H1 (cell line): Measurements from ENCODE around the gene CCIN. TPM values are rescaled to one million over a fixed set of nuclear protein-coding genes. Genes with fewer than 3 reads are reported as not detected.
A peak's percentile ranks its signal among the peaks of the same experiment; 100 is the strongest.

ENCODE experiments used
- CTCF ChIA-PET: fragments of 300-600 bp; sonication (Branson Sonifier 250); formaldehyde crosslinking; loops from one replicate; lab custom pipeline; 2021; ENCODE audit not compliant: partially characterized antibody; lab: Charles Lee
- POLR2A ChIA-PET: fragments of 300-600 bp; sonication (Branson Sonifier 250); formaldehyde crosslinking; loops from one replicate; lab custom pipeline; 2021; ENCODE audit warnings: inconsistent platforms; ENCODE audit not compliant: partially characterized antibody; lab: Charles Lee
- DNase-seq, 2 experiments: peaks; one replicate each; pipeline versions ENCODE4 v3.0.0 to v3.0.0-alpha.2; 2010 to 2022; ENCODE audit warnings: low spot score in 2 of 2, low read depth in 1 of 2, mixed read lengths in 1 of 2
- FAIRE-seq: peaks from 2 replicates; lab custom pipeline; 2011; peaks lifted over from hg19 to GRCh38; lab: Jason Lieb, UNC
- H2AFZ ChIP-seq: 2 replicates; pipeline ENCODE4 v1.8.1; 2012; ENCODE audit warnings: low read length, inconsistent platforms
- H2AK5ac ChIP-seq: 2 replicates; pipeline ENCODE4 v1.6.1; 2013; ENCODE audit warnings: low read depth, low read length
- H2BK120ac ChIP-seq: replicated peaks from 2 replicates; pipeline ENCODE3; 2013; ENCODE audit warnings: low read depth, low read length, inconsistent platforms
- H2BK12ac ChIP-seq: 2 replicates; pipeline ENCODE4 v1.6.1; 2013; ENCODE audit warnings: low read depth, low read length
- H2BK15ac ChIP-seq: 2 replicates; pipeline ENCODE4 v1.6.1; 2013; ENCODE audit warnings: low read length
- H2BK20ac ChIP-seq: 2 replicates; pipeline ENCODE4 v1.6.1; 2013; ENCODE audit warnings: low read length
- H2BK5ac ChIP-seq: 2 replicates; pipeline ENCODE4 v1.6.1; 2013; ENCODE audit warnings: low read depth, low read length
- H3K14ac ChIP-seq: 2 replicates; pipeline ENCODE4 v1.6.1; 2013; ENCODE audit warnings: inconsistent platforms; ENCODE audit not compliant: insufficient read length
- H3K18ac ChIP-seq: 2 replicates; pipeline ENCODE4 v1.6.1; 2013; ENCODE audit warnings: low read length; ENCODE audit errors: extremely low read depth
- H3K23ac ChIP-seq: 2 replicates; pipeline ENCODE4 v1.6.1; 2013; ENCODE audit warnings: inconsistent platforms; ENCODE audit not compliant: insufficient read length
- H3K23me2 ChIP-seq: 2 replicates; pipeline ENCODE4 v1.6.1; 2013; ENCODE audit warnings: low read depth, low read length
- H3K27ac ChIP-seq: 2 replicates; pipeline ENCODE4 v1.6.1; 2011; ENCODE audit warnings: low read depth, low read length, inconsistent platforms
- H3K27me3 ChIP-seq, 4 experiments: replicated peaks in 1 of 4; 1 replicate in 1 of 4; 2 replicates in 3 of 4; pipeline versions ENCODE4 v1.6.1 to v1.8.1; 2011 to 2013; ENCODE audit warnings: low read length in 3 of 4, mild to moderate bottlenecking in 3 of 4, inconsistent platforms in 2 of 4, mixed read lengths in 2 of 4, moderate library complexity in 1 of 4; ENCODE audit not compliant: control insufficient read depth in 3 of 4, insufficient read depth in 3 of 4; ENCODE audit errors: extremely low read depth in 1 of 4
- H3K36me3 ChIP-seq, 4 experiments: 2 replicates each; pipeline versions ENCODE4 v1.6.1 to v1.8.1; 2011 to 2013; ENCODE audit warnings: mild to moderate bottlenecking in 4 of 4, low read length in 3 of 4, moderate library complexity in 2 of 4, control low read depth in 1 of 4, inconsistent platforms in 1 of 4; ENCODE audit not compliant: insufficient read depth in 4 of 4, control insufficient read depth in 2 of 4
- H3K4ac ChIP-seq: replicated peaks from 2 replicates; pipeline ENCODE3; 2013; ENCODE audit warnings: low read length, low read depth, mixed read lengths, inconsistent platforms; ENCODE audit not compliant: insufficient read length
- H3K4me1 ChIP-seq, 4 experiments: replicated peaks in 1 of 4; 1 replicate in 1 of 4; 2 replicates in 3 of 4; pipeline versions ENCODE4 v1.6.1 to v1.8.1; 2011 to 2013; ENCODE audit warnings: low read length in 3 of 4, inconsistent platforms in 2 of 4, mixed read lengths in 1 of 4; ENCODE audit not compliant: insufficient read depth in 4 of 4, control insufficient read depth in 3 of 4
- H3K4me2 ChIP-seq, 2 experiments: 2 replicates each; pipeline versions ENCODE4 v1.6.1 to v1.8.1; 2011 to 2013; ENCODE audit warnings: low read depth in 2 of 2, low read length in 2 of 2, control low read depth in 1 of 2, inconsistent platforms in 1 of 2, mild to moderate bottlenecking in 1 of 2; ENCODE audit not compliant: insufficient read depth in 1 of 2
- H3K4me3 ChIP-seq, 4 experiments: fragments of 200-600, 300-600 bp in 1 of 4; sonication (generic), shearing (Covaris generic), sonication (Bioruptor Twin) in 1 of 4; 2 replicates each; pipeline versions ENCODE4 v1.5.1 to v1.8.1; 2011 to 2016; ENCODE audit warnings: low read length in 4 of 4, low read depth in 3 of 4, control low read depth in 2 of 4, inconsistent platforms in 2 of 4, mild to moderate bottlenecking in 2 of 4, mixed read lengths in 1 of 4, moderate library complexity in 1 of 4; ENCODE audit not compliant: insufficient read depth in 2 of 4; ENCODE audit errors: extremely low read depth in 1 of 4
- H3K56ac ChIP-seq: replicated peaks from 2 replicates; pipeline ENCODE3; 2013; ENCODE audit warnings: low read depth, mild to moderate bottlenecking, mixed read lengths, low read length, inconsistent platforms; ENCODE audit not compliant: insufficient read length
- H3K79me1 ChIP-seq: 2 replicates; pipeline ENCODE4 v1.6.1; 2013; ENCODE audit warnings: low read depth, low read length, control low read depth
- H3K79me2 ChIP-seq, 2 experiments: 2 replicates each; pipeline versions ENCODE4 v1.6.1 to v1.8.1; 2012 to 2013; ENCODE audit warnings: low read length in 2 of 2, mild to moderate bottlenecking in 2 of 2, inconsistent platforms in 1 of 2; ENCODE audit not compliant: insufficient read depth in 2 of 2, control insufficient read depth in 1 of 2
- H3K9ac ChIP-seq, 4 experiments: replicated peaks in 1 of 4; 1 replicate in 1 of 4; 2 replicates in 3 of 4; pipeline versions ENCODE4 v1.6.1 to v1.8.1; 2011 to 2013; ENCODE audit warnings: low read depth in 3 of 4, low read length in 3 of 4, control low read depth in 2 of 4, mild to moderate bottlenecking in 2 of 4, moderate library complexity in 2 of 4, inconsistent platforms in 1 of 4; ENCODE audit errors: extremely low read depth in 1 of 4
- H3K9me3 ChIP-seq, 2 experiments: 2 replicates each; pipeline versions ENCODE4 v1.6.1 to v1.8.1; 2012 to 2013; ENCODE audit warnings: mild to moderate bottlenecking in 2 of 2, moderate library complexity in 2 of 2, control low read depth in 1 of 2, inconsistent platforms in 1 of 2, low read depth in 1 of 2, low read length in 1 of 2, mixed read lengths in 1 of 2; ENCODE audit not compliant: insufficient read depth in 2 of 2
- H4K20me1 ChIP-seq, 2 experiments: replicated peaks in 1 of 2; 2 replicates each; pipeline versions ENCODE3 to v1.8.1; 2011 to 2013; ENCODE audit warnings: inconsistent platforms in 2 of 2, low read length in 2 of 2, mild to moderate bottlenecking in 1 of 2; ENCODE audit not compliant: insufficient read depth in 2 of 2, control insufficient read depth in 1 of 2
- H4K5ac ChIP-seq: 2 replicates; pipeline ENCODE4 v1.6.1; 2013; ENCODE audit warnings: low read length, low read depth, mixed read lengths, inconsistent platforms; ENCODE audit not compliant: insufficient read length
- H4K8ac ChIP-seq: 2 replicates; pipeline ENCODE4 v1.8.0; 2013; ENCODE audit warnings: mild to moderate bottlenecking, moderate library complexity, low read length, inconsistent platforms; ENCODE audit not compliant: insufficient read depth; ENCODE audit errors: extremely low read depth
- H4K91ac ChIP-seq: replicated peaks from 2 replicates; pipeline ENCODE3; 2013; ENCODE audit warnings: low read length, mixed read lengths, inconsistent platforms; ENCODE audit not compliant: insufficient read length
- CBX8 ChIP-seq: fragments of 300-800, 300-1000 bp; sonication (generic); IDR thresholded peaks from 2 replicates; pipeline ENCODE4 v1.7.1; 2016; ENCODE audit warnings: low read depth, low read length, borderline replicate concordance
- EGR1 ChIP-seq: IDR thresholded peaks from 2 replicates; pipeline ENCODE4 v1.6.1; 2011; ENCODE audit warnings: low read depth, low read length, borderline replicate concordance
- KDM4A ChIP-seq: IDR thresholded peaks from one replicate; pipeline ENCODE4 v1.7.1; 2012; ENCODE audit warnings: low read depth, mild to moderate bottlenecking, moderate library complexity, low read length, inconsistent platforms; ENCODE audit not compliant: severe bottlenecking
- TEAD4 ChIP-seq: IDR thresholded peaks from 2 replicates; pipeline ENCODE4 v1.6.1; 2012; ENCODE audit warnings: low read depth, low read length, inconsistent platforms, mixed read lengths
- WGBS, 2 experiments: shearing (Covaris generic) in 1 of 2; methylation state at CpG; one replicate each; pipeline versions ENCODE4 v1.1.6 to v1.1.7; 2013 to 2015; ENCODE audit warnings: low lambda C conversion rate in 2 of 2, mixed read lengths in 2 of 2, inconsistent platforms in 1 of 2, low coverage in 1 of 2, missing lambda C conversion rate in 1 of 2; ENCODE audit not compliant: insufficient replicate concordance in 2 of 2, insufficient coverage in 1 of 2, insufficient read length in 1 of 2; ENCODE audit errors: extremely low coverage in 1 of 2, missing lambda C conversion rate in 1 of 2; 5-methylcytosine and 5-hydroxymethylcytosine counted together
- polyA plus RNA-seq, 7 experiments: library from polyadenylated mRNA; depleted of rRNA in 3 of 7; stranded (reverse) in 5 of 7; unstranded in 2 of 7; fragments of >200 nt in 5 of 7; fragments of 200-250 nt in 2 of 7; gene quantifications; 1 replicate in 5 of 7; 2 replicates in 1 of 7; 4 replicates in 1 of 7; pipeline versions ENCODE4 v1.2.1 to v1.2.3, GENCODE V29; 2011 to 2013; ENCODE audit warnings: missing spikeins in 2 of 7, mixed read lengths in 2 of 7
- total RNA-seq: library from RNA; stranded (reverse); fragmentation: NEBNext Ultra II Directional; extraction: Animal tissue kit (Norgen Biotek cat#: 25700); gene quantifications from 2 replicates; pipeline ENCODE4 v1.2.1, GENCODE V29; 2021

The CCIN gene
- total and polyA plus RNA-seq, 2 of the 8 experiments (the other 6 are each of a cell fraction or from before 2014, with no cell fraction given): 0.19 to 0.21 TPM

DNA sequence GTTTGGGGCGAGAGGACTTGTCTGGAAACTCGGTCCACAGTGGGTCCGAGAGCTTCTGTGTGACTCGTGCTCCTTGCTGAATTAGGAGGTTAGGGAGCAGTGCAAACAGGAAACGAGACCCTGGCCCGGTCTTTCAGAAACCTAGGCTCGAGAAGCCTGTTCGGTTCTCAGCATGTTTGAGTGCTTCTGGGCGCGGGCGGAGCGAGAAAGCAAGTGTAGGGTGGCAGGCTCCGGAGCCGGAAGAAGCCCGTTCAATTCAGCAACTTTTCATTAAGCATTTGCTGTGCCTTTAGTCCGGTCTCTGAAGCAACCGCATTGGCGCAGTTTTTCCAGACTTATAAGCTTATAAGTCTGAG, 22.1 kb downstream of the CCIN start:
- Histone ChIP-seq H3K27ac (peak overlapping the region; percentile 89), H3K23me2 (peaks cover 8% of the 10 kb centered on the region), H2AFZ (no peak overlapping the region), H2BK5ac (peak overlapping the region; percentile 66), H3K4me1 (peaks cover 6 to 12% (median 10%) of the 10 kb centered on the region in 4 experiments; a peak in 6 of 7 replicates), H2BK12ac (no peak overlapping the region), H4K91ac (no peak overlapping the region), H3K36me3 (peaks cover 0 to 5% (median 2%) of the 10 kb centered on the region in 4 experiments; a peak in 1 of 8 replicates), H3K9me3 (no peaks in the 10 kb centered on the region), H3K23ac (no peak overlapping the region), H2AK5ac (no peak overlapping the region), H4K8ac (peak overlapping the region; percentile 86), H3K4me2 (peak overlapping the region; percentile 95 to 99), H2BK120ac (no peak overlapping the region), H3K14ac (no peak overlapping the region)
- POLR2A ChIA-PET: interaction anchor here (0.6 to 3.4 kb wide), 17 partner anchors 11 to 1204 kb away, joined by 3 to 25 read pairs (median 6); partner anchors contain the start of genes GLIPR2 and GNE
- TF ChIP-seq CBX8 (no peak), TEAD4 (no peak), EGR1 (no peak), KDM4A (peak; percentile 44)
- TF ChIP-seq, all 59 proteins: peak for 1
- Histone ChIP-seq H3K9ac (peak overlapping the region; percentile 83 to 94 (median 88)), H3K56ac (no peak overlapping the region), H3K18ac (no peak overlapping the region; the same call in 1 of the 2 replicates), H3K4me3 (peak overlapping the region; percentile 86 to 98 (median 97)), H3K79me1 (peaks cover 9% of the 10 kb centered on the region), H3K79me2 (peaks cover 36 to 52% of the 10 kb centered on the region in 2 experiments), H4K5ac (peak overlapping the region; percentile 22), H2BK20ac (no peak overlapping the region), H3K4ac (no peak overlapping the region), H4K20me1 (peaks cover 17 to 19% of the 10 kb centered on the region in 2 experiments), H3K27me3 (no peaks in the 10 kb centered on the region), H2BK15ac (no peak overlapping the region)
- no peak for FAIRE-seq
- CTCF ChIA-PET: interaction anchor here (1.1 to 5.5 kb wide), 6 partner anchors 14 to 267 kb away, joined by 3 to 38 read pairs (median 4); no protein-coding TSS in a partner anchor
- WGBS, 2 experiments: 2% methylated on average over 18 of the region's 18 CpGs; no CpG with 5 or more reads in 1 of the 2 experiments
- no peak for DNase-seq
